PC-3 (cell line): ENCODE data around the gene PLD1. TPM values are rescaled to one million over a fixed set of nuclear protein-coding genes. Genes with fewer than 3 reads are reported as not detected.
A peak's percentile ranks its signal among the peaks of the same experiment; 100 is the strongest.

Experiments
- ATAC-seq: fragments of 200-7000 bp; cut with Tn5 transposase; 2 replicates; pipeline ENCODE4 v1.9.1; 2020; ENCODE audit warnings: mild to moderate bottlenecking, moderate library complexity
- BruUV-seq: library from RNA; stranded (reverse); fragments of 400-500 nt; replicated peaks from 2 replicates; lab custom pipeline; 2021; lab: Mats Ljungman, UMichigan
- CTCF ChIA-PET: fragments of 300-600 bp; sonication (Branson Sonifier 250); formaldehyde crosslinking; loops from one replicate; lab custom pipeline; 2022; ENCODE audit warnings: antibody characterized with exemption; lab: Charles Lee
- POLR2A ChIA-PET: fragments of 300-600 bp; sonication (Branson Sonifier 250); formaldehyde crosslinking; loops from one replicate; lab custom pipeline; 2022; ENCODE audit warnings: antibody characterized with exemption; ENCODE audit not compliant: unreplicated experiment; lab: Charles Lee
- DNase-seq: peaks from one replicate; pipeline ENCODE4 v3.0.0-alpha.2; 2015
- H2AFZ ChIP-seq: fragments of 300-600 bp; sonication (generic); 2 replicates; pipeline ENCODE4 v1.6.0; 2016; ENCODE audit warnings: antibody characterized with exemption, low read length
- H3F3A ChIP-seq: fragments of 300-600 bp; sonication (generic); one replicate; pipeline ENCODE4 v1.6.0; 2017; ENCODE audit warnings: antibody characterized with exemption, low read length, control low read depth, mild to moderate bottlenecking; ENCODE audit not compliant: unreplicated experiment
- H3K27ac ChIP-seq: fragments of 300-600 bp; sonication (generic); 2 replicates; pipeline ENCODE4 v1.5.1; 2016; ENCODE audit warnings: mild to moderate bottlenecking, low read length
- H3K27me3 ChIP-seq: fragments of 300-600 bp; sonication (generic); 2 replicates; pipeline ENCODE4 v1.6.1; 2016; ENCODE audit warnings: low read length, mixed read lengths
- H3K36me3 ChIP-seq: fragments of 300-600 bp; sonication (generic); 2 replicates; pipeline ENCODE4 v1.6.1; 2016; ENCODE audit warnings: low read depth, mixed run types, low read length, mixed read lengths
- H3K4me1 ChIP-seq: fragments of 300-600 bp; sonication (generic); 2 replicates; pipeline ENCODE4 v1.5.1; 2016; ENCODE audit warnings: low read length; ENCODE audit not compliant: insufficient read depth
- H3K4me2 ChIP-seq: fragments of 300-600 bp; sonication (generic); 2 replicates; pipeline ENCODE4 v1.6.0; 2016; ENCODE audit warnings: low read length
- H3K4me3 ChIP-seq: fragments of 300-600 bp; sonication (generic); 2 replicates; pipeline ENCODE4 v1.5.1; 2016; ENCODE audit warnings: mild to moderate bottlenecking, low read length, mixed read lengths
- H3K79me2 ChIP-seq: fragments of 300-600 bp; sonication (generic); 2 replicates; pipeline ENCODE4 v1.6.1; 2017; ENCODE audit warnings: low read length, mixed read lengths
- H3K9ac ChIP-seq: fragments of 300-600 bp; sonication (generic); 2 replicates; pipeline ENCODE4 v1.6.0; 2016; ENCODE audit warnings: mild to moderate bottlenecking, low read length
- H3K9me2 ChIP-seq: fragments of 300-600 bp; sonication (generic); replicated peaks from 2 replicates; pipeline ENCODE4 v1.6.1; 2016; ENCODE audit warnings: mixed run types, low read length, mixed read lengths
- H3K9me3 ChIP-seq: fragments of 300-600 bp; sonication (generic); 2 replicates; pipeline ENCODE4 v1.6.1; 2016; ENCODE audit warnings: low read length, mixed read lengths
- H4K20me1 ChIP-seq: fragments of 300-600 bp; sonication (generic); 2 replicates; pipeline ENCODE4 v1.6.1; 2016; ENCODE audit warnings: low read length, mixed read lengths
- EZH2 ChIP-seq: fragments of 300-600 bp; sonication (generic); IDR thresholded peaks from one replicate; pipeline ENCODE4 v1.6.1; 2017; ENCODE audit warnings: antibody characterized with exemption, mild to moderate bottlenecking, low read length; ENCODE audit not compliant: unreplicated experiment
- EZH2phosphoT487 ChIP-seq: fragments of 300-600 bp; sonication (generic); IDR thresholded peaks from 2 replicates; pipeline ENCODE4 v1.6.1; 2018; ENCODE audit warnings: mild to moderate bottlenecking, antibody characterized with exemption, low read length, borderline replicate concordance
- intact Hi-C: fragments of 100-400 bp; cut with micrococcal nuclease; formaldehyde crosslinking; loops from 2 replicates; pipeline ENCODE4 v1.9.0; 2023
- total RNA-seq: library from RNA; depleted of rRNA; stranded (reverse); fragments of >200 nt; gene quantifications from 2 replicates; pipeline ENCODE4 v1.2.3, GENCODE V29; 2014
- TF ChIP-seq, protein P1 (sequence below): fragments of 300-600 bp; sonication (generic); conservative IDR thresholded peaks from 2 replicates; pipeline ENCODE4 v1.5.1; 2017; ENCODE audit warnings: antibody characterized with exemption, low read depth, mild to moderate bottlenecking, low read length

Gene PLD1
- total RNA-seq, 1 experiment from 2014 or later: 7.3 TPM

DNA sequence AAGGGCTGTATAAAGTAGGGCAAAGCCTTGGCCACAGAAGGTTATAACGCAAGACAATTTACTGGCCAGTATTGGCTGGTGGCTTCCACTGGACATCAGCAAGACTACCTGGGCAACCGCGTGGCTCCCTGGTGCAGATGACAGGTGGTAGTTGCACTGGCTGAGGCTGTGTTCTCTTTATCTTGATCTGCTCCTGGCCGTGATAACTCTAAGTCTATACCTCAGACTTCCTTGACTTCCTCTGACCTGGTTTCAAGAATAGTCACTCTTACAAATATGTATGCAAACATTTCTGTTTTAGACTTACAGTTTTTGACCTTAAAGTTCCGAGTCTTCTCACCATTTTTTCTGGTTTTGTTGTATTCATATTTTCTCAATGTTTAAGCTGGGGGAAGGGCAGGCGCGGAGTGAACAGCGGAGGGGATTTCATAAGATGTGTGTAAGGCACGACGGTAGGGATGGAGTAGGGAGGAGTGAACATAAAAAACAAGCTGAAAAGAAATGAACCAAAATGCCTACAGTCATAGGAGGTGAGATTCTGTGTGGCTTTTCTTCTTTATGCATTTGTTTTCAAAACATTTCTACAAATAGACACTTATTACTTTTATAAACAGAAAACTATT lies 17.7 kb upstream of the PLD1 start:
- Histone ChIP-seq H3K27me3 (no peaks in the 10 kb centered on the region), H3K9ac (no peak overlapping the region), H3K9me3 (no peaks in the 10 kb centered on the region), H3F3A (no peaks in the 10 kb centered on the region), H3K4me1 (peaks cover 31% of the 10 kb centered on the region), H3K79me2 (no peaks in the 10 kb centered on the region), H3K4me2 (no peak overlapping the region), H4K20me1 (no peaks in the 10 kb centered on the region), H2AFZ (no peak overlapping the region), H3K4me3 (no peak overlapping the region), H3K9me2 (no peaks in the 10 kb centered on the region), H3K27ac (no peak overlapping the region), H3K36me3 (no peaks in the 10 kb centered on the region)
- TF ChIP-seq EZH2 (no peak), EZH2phosphoT487 (no peak)
- TF ChIP-seq, protein P1, sequence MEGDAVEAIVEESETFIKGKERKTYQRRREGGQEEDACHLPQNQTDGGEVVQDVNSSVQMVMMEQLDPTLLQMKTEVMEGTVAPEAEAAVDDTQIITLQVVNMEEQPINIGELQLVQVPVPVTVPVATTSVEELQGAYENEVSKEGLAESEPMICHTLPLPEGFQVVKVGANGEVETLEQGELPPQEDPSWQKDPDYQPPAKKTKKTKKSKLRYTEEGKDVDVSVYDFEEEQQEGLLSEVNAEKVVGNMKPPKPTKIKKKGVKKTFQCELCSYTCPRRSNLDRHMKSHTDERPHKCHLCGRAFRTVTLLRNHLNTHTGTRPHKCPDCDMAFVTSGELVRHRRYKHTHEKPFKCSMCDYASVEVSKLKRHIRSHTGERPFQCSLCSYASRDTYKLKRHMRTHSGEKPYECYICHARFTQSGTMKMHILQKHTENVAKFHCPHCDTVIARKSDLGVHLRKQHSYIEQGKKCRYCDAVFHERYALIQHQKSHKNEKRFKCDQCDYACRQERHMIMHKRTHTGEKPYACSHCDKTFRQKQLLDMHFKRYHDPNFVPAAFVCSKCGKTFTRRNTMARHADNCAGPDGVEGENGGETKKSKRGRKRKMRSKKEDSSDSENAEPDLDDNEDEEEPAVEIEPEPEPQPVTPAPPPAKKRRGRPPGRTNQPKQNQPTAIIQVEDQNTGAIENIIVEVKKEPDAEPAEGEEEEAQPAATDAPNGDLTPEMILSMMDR: no peak
- ATAC-seq (no peak), DNase-seq (no peak)
- POLR2A ChIA-PET: no interaction called here
- intact Hi-C loops: no loop called here
- BruUV-seq: no TSS peak
- CTCF ChIA-PET: no interaction called here

DNA sequence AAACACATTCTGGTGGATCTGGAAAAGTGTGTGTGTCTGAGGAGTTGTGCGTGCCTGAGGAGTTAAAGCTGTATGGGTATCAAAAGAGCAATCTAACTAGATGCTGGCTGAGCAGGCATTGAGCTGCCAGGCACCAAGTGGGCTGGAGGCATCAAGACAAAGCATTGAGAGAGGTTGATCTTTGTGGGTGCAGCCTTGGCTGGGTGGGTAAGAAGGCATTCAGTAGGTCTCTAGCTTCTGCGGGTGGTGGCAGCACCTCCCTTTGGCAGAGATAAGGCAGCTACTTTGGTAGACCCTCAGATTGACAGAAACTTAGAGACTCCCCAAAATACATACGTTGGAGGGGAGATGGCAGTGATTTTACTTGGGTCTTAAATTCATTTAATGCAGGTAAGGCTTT lies 17.1 kb upstream of the PLD1 start:
- Histone ChIP-seq H3F3A (no peaks in the 10 kb centered on the region), H3K4me1 (peaks cover 25% of the 10 kb centered on the region), H3K9ac (no peak overlapping the region), H2AFZ (no peak overlapping the region), H3K27me3 (no peaks in the 10 kb centered on the region), H3K4me2 (no peak overlapping the region), H4K20me1 (no peaks in the 10 kb centered on the region), H3K9me3 (no peaks in the 10 kb centered on the region), H3K27ac (no peak overlapping the region), H3K36me3 (no peaks in the 10 kb centered on the region), H3K9me2 (no peaks in the 10 kb centered on the region), H3K79me2 (no peaks in the 10 kb centered on the region), H3K4me3 (no peak overlapping the region)
- ChIA-PET POLR2A (no interaction called here), CTCF (interaction anchor here (0.7 kb wide), 1 partner anchor 56 kb away, joined by 7 read pairs; no protein-coding TSS in a partner anchor)
- BruUV-seq: no TSS peak
- ATAC-seq (no peak), DNase-seq (no peak)
- intact Hi-C loops: no loop called here
- no peak for TF ChIP-seq EZH2phosphoT487
- TF ChIP-seq EZH2: no peak
- TF ChIP-seq, protein P1: no peak

DNA sequence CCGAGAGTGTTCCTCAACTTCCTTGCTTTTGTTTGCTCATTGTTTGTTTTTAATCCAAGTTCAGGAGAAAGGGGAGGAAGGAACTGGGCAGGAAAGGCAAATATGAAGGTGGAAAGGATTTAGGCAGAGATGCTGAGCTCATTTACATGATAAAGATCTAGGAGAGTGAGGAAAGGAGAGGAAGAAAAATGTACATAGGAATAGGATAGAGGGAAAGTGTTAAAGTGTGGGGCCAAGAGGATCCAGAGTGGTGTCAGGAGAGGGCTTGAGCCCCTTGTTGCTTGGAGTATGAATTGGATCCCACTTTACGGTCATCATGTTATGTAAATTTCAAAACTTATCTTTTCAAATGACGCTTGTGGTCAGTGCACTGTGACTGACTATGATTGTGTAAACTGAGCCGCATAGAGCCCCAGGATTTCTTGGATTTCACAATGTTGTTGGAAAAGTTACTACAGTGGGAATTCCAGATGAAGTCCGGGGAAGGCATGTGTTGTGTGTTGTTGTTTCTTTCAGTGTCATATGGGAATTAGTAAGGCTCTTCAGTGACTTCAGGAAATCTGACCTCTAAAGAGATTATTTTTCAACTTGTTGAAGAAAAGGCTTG lies 15.0 kb upstream of the PLD1 start:
- no peaks in the 10 kb centered on the region for H3K36me3 ChIP-seq
- ATAC-seq: peak; percentile 16
- no peak overlapping the region for H3K9ac ChIP-seq
- peak overlapping the region; percentile 52 for H2AFZ ChIP-seq
- H4K20me1 ChIP-seq: no peaks in the 10 kb centered on the region
- H3K9me2 ChIP-seq: no peaks in the 10 kb centered on the region
- H3K4me2 ChIP-seq: peak overlapping the region; percentile 42
- TF ChIP-seq EZH2phosphoT487 (no peak), EZH2 (no peak)
- TF ChIP-seq, protein P1: no peak
- no peak for DNase-seq
- no peaks in the 10 kb centered on the region for H3K79me2 ChIP-seq
- peak overlapping the region; percentile 49 for H3K27ac ChIP-seq
- CTCF ChIA-PET: interaction anchor here (0.6 to 1.2 kb wide), 2 partner anchors 49 to 54 kb away, joined by 3 read pairs; no protein-coding TSS in a partner anchor
- H3K4me1 ChIP-seq: peaks cover 20% of the 10 kb centered on the region
- POLR2A ChIA-PET: no interaction called here
- BruUV-seq: no TSS peak
- H3F3A ChIP-seq: no peaks in the 10 kb centered on the region
- intact Hi-C loops: no loop called here
- no peak overlapping the region for H3K4me3 ChIP-seq
- H3K9me3 ChIP-seq: no peaks in the 10 kb centered on the region
- H3K27me3 ChIP-seq: no peaks in the 10 kb centered on the region
